Loucy (cell line): ENCODE data around the gene PTPRA.
A peak's percentile ranks its signal among the peaks of the same experiment; 100 is the strongest.

Experiments used
- H2AFZ ChIP-seq: fragments of 200-600 bp; sonication (generic); 2 replicates; pipeline ENCODE4 v1.6.0; 2016; ENCODE audit warnings: antibody characterized with exemption, mild to moderate bottlenecking, low read length, moderate library complexity
- H3F3A ChIP-seq: fragments of 200-600 bp; 2 replicates; pipeline ENCODE4 v1.6.0; 2016; ENCODE audit warnings: antibody characterized with exemption, low read depth, mild to moderate bottlenecking
- H3K27me3 ChIP-seq: fragments of 200-600 bp; sonication (generic); 2 replicates; pipeline ENCODE4 v1.6.1; 2014; ENCODE audit warnings: low read length, mild to moderate bottlenecking; ENCODE audit not compliant: insufficient read depth, poor library complexity, severe bottlenecking
- H3K36me3 ChIP-seq: fragments of 200-600 bp; sonication (generic); 2 replicates; pipeline ENCODE4 v1.6.1; 2016; ENCODE audit warnings: low read length; ENCODE audit not compliant: insufficient read depth
- H3K4me1 ChIP-seq: fragments of 200-600 bp; sonication (generic); 2 replicates; pipeline ENCODE4 v1.5.1; 2014; ENCODE audit warnings: low read length, mild to moderate bottlenecking; ENCODE audit not compliant: insufficient read depth, poor library complexity, severe bottlenecking
- H3K4me2 ChIP-seq: fragments of 200-600 bp; sonication (generic); 2 replicates; pipeline ENCODE4 v1.6.0; 2014; ENCODE audit warnings: antibody characterized with exemption, low read length, low read depth, mild to moderate bottlenecking; ENCODE audit not compliant: poor library complexity, severe bottlenecking
- H3K4me3 ChIP-seq: fragments of 200-600 bp; sonication (generic); 2 replicates; pipeline ENCODE4 v1.5.1; 2014; ENCODE audit warnings: low read length, mild to moderate bottlenecking, mixed read lengths; ENCODE audit not compliant: poor library complexity, severe bottlenecking
- H3K79me2 ChIP-seq: fragments of 200-600 bp; sonication (generic); 2 replicates; pipeline ENCODE4 v1.6.1; 2014; ENCODE audit warnings: low read length; ENCODE audit not compliant: insufficient read depth
- H3K9ac ChIP-seq: fragments of 200-600 bp; sonication (generic); 2 replicates; pipeline ENCODE4 v1.6.0; 2014; ENCODE audit warnings: mild to moderate bottlenecking, low read depth, low read length, moderate library complexity; ENCODE audit not compliant: poor library complexity, severe bottlenecking
- H3K9me2 ChIP-seq: fragments of 200-600 bp; sonication (generic); replicated peaks from 2 replicates; pipeline ENCODE4 v1.6.1; 2016; ENCODE audit warnings: low read depth, low read length, mixed read lengths
- H3K9me3 ChIP-seq: fragments of 200-600 bp; sonication (generic); 2 replicates; pipeline ENCODE4 v1.6.1; 2014; ENCODE audit warnings: mild to moderate bottlenecking, antibody characterized with exemption, low read length, low read depth; ENCODE audit not compliant: insufficient read depth
- H4K20me1 ChIP-seq: fragments of 200-600 bp; sonication (generic); 2 replicates; pipeline ENCODE4 v1.6.0; 2014; ENCODE audit warnings: antibody characterized with exemption, low read length, mild to moderate bottlenecking; ENCODE audit not compliant: insufficient read depth, poor library complexity, severe bottlenecking
- CTCF ChIP-seq: fragments of 200-600 bp; sonication (generic); conservative IDR thresholded peaks from 2 replicates; pipeline ENCODE4 v1.5.1; 2014; ENCODE audit warnings: mild to moderate bottlenecking, antibody characterized with exemption, low read length
- EZH2phosphoT487 ChIP-seq: fragments of 200-600 bp; IDR thresholded peaks from 2 replicates; pipeline ENCODE4 v1.6.1; 2018; ENCODE audit warnings: antibody characterized with exemption, mild to moderate bottlenecking, moderate library complexity, borderline replicate concordance

PTPRA gene

GRCh38 chr20:2838170-2838797 lies 35.0 kb upstream of the PTPRA start:
- Histone ChIP-seq H3F3A (no peaks in the 10 kb centered on the region), H3K9me2 (no peaks in the 10 kb centered on the region), H3K4me1 (peaks cover 21% of the 10 kb centered on the region), H3K27me3 (no peaks in the 10 kb centered on the region), H3K79me2 (peaks cover 30% of the 10 kb centered on the region; the same call in 1 of the 2 replicates), H3K9me3 (no peaks in the 10 kb centered on the region), H3K9ac (no peak overlapping the region), H3K36me3 (no peaks in the 10 kb centered on the region), H4K20me1 (no peaks in the 10 kb centered on the region), H3K4me2 (peak overlapping the region; percentile 25), H2AFZ (no peak overlapping the region), H3K4me3 (no peak overlapping the region)
- no peak for TF ChIP-seq CTCF
- TF ChIP-seq EZH2phosphoT487: no peak

GRCh38 chr20:2838847-2839671 lies 34.2 kb upstream of the PTPRA start:
- Histone ChIP-seq H4K20me1 (no peaks in the 10 kb centered on the region), H3F3A (no peaks in the 10 kb centered on the region), H3K9me3 (no peaks in the 10 kb centered on the region), H3K79me2 (peaks cover 30% of the 10 kb centered on the region; the same call in 1 of the 2 replicates), H3K27me3 (no peaks in the 10 kb centered on the region), H3K4me2 (peak overlapping the region; percentile 90), H3K4me1 (peaks cover 27% of the 10 kb centered on the region), H3K4me3 (peak overlapping the region; percentile 93), H3K9ac (peak overlapping the region; percentile 85), H3K36me3 (no peaks in the 10 kb centered on the region), H3K9me2 (no peaks in the 10 kb centered on the region), H2AFZ (no peak overlapping the region)
- no peak for TF ChIP-seq EZH2phosphoT487
- TF ChIP-seq CTCF: no peak

GRCh38 chr20:2839732-2840137 lies 33.5 kb upstream of the PTPRA start:
- Histone ChIP-seq H3K4me2 (peak overlapping the region; percentile 90), H4K20me1 (no peaks in the 10 kb centered on the region)

More at GRCh38 chr20:2839732-2840137, 33.5 kb upstream of the PTPRA start:
- TF ChIP-seq EZH2phosphoT487: no peak
- no peak for TF ChIP-seq CTCF
- Histone ChIP-seq H3F3A (no peaks in the 10 kb centered on the region), H3K9ac (peak overlapping the region; percentile 85), H3K4me3 (peak overlapping the region; percentile 93), H3K9me2 (no peaks in the 10 kb centered on the region), H3K36me3 (no peaks in the 10 kb centered on the region), H3K27me3 (no peaks in the 10 kb centered on the region), H2AFZ (no peak overlapping the region), H3K9me3 (no peaks in the 10 kb centered on the region), H3K4me1 (peaks cover 33% of the 10 kb centered on the region), H3K79me2 (peaks cover 30% of the 10 kb centered on the region; the same call in 1 of the 2 replicates)
